Spleen (tissue), 11 donors: Measurements from ENCODE around the gene LDLRAD4. TPM values are rescaled to one million over a fixed set of nuclear protein-coding genes. Genes with fewer than 3 reads are reported as not detected.

Experiments
- DNase-seq: peaks from one replicate; pipeline ENCODE4 v3.0.0-alpha.2; 2020
- H3K27ac ChIP-seq, 8 donors: fragments of 200-600 bp; sonication (generic) in 7 of 8; 1 replicate in 4 of 8; 2 replicates in 4 of 8; pipeline versions ENCODE4 v1.5.0 to v1.8.0; 2016 to 2021; ENCODE audit warnings: inconsistent platforms in 4 of 8, mild to moderate bottlenecking in 4 of 8, moderate library complexity in 1 of 8
- H3K27me3 ChIP-seq, 7 donors: fragments of 200-600 bp; sonication (generic) in 6 of 7; replicated peaks in 1 of 7; 1 replicate in 4 of 7; 2 replicates in 3 of 7; pipeline versions ENCODE4 v1.5.0 to v1.8.0; 2016 to 2021; ENCODE audit warnings: inconsistent platforms in 3 of 7, mild to moderate bottlenecking in 1 of 7
- H3K36me3 ChIP-seq, 6 donors: fragments of 200-600 bp; sonication (generic) in 5 of 6; 1 replicate in 4 of 6; 2 replicates in 2 of 6; pipeline versions ENCODE4 v1.5.0 to v1.8.0; 2016 to 2021; ENCODE audit warnings: inconsistent platforms in 2 of 6
- H3K4me1 ChIP-seq, 6 donors: fragments of 200-600 bp; sonication (generic) in 5 of 6; 1 replicate in 3 of 6; 2 replicates in 3 of 6; pipeline versions ENCODE4 v1.5.0 to v1.8.0; 2016 to 2021; ENCODE audit warnings: inconsistent platforms in 3 of 6
- H3K4me3 ChIP-seq, 8 donors: fragments of 200-600 bp; sonication (generic) in 7 of 8; 1 replicate in 4 of 8; 2 replicates in 4 of 8; pipeline versions ENCODE4 v1.5.0 to v1.8.0; 2016 to 2021; ENCODE audit warnings: inconsistent platforms in 4 of 8, mild to moderate bottlenecking in 4 of 8, moderate library complexity in 2 of 8
- H3K9me3 ChIP-seq, 8 donors: fragments of 200-600 bp; sonication (generic) in 7 of 8; 1 replicate in 4 of 8; 2 replicates in 4 of 8; pipeline versions ENCODE4 v1.5.0 to v1.8.0; 2016 to 2021; ENCODE audit warnings: inconsistent platforms in 4 of 8
- POLR2A ChIP-seq, 3 donors: fragments of 450-650 bp; IDR thresholded peaks; one replicate each; pipeline ENCODE4 v1.5.1; 2017; ENCODE audit warnings: antibody characterized with exemption in 3 of 3, mild to moderate bottlenecking in 1 of 3
- POLR2AphosphoS5 ChIP-seq, 3 donors: sonication (generic); formaldehyde crosslinking; IDR thresholded peaks; one replicate each; pipeline ENCODE4 v1.5.1; 2017; ENCODE audit warnings: antibody characterized with exemption in 3 of 3
- WGBS, 5 donors: extraction: QIAGEN DNeasy Blood & Tissue Kit in 3 of 5; methylation state at CpG; one replicate each; pipeline versions ENCODE4 v1.1.5 to v1.1.7; 2013 to 2018; 5-methylcytosine and 5-hydroxymethylcytosine counted together
- intact Hi-C: fragments of 100-400 bp; cut with DNase I; formaldehyde crosslinking; loops from one replicate; pipeline ENCODE4 v1.15.0; 2023; ENCODE audit warnings: low total_unique reads
- polyA plus RNA-seq, 3 donors: library from polyadenylated mRNA; stranded (reverse); fragments of 200-250 nt; gene quantifications; one replicate each; pipeline ENCODE4 v1.2.1, GENCODE V29; 2013
- total RNA-seq, 7 donors: library from RNA; depleted of rRNA in 3 of 7; stranded (reverse); fragments of >200 nt in 3 of 7; fragmentation: NEBNext Ultra II Directional in 4 of 7; extraction: Animal tissue kit (Norgen Biotek cat#: 25700) in 4 of 7; gene quantifications; one replicate each; pipeline versions ENCODE4 v1.1.0 to v1.2.1, GENCODE V29; 2016 to 2021
- TF ChIP-seq, protein P1 (sequence below), 11 experiments: fragments of 200-600 bp in 7 of 11; fragments of 450-650 bp in 4 of 11; sonication (generic) in 4 of 11; IDR thresholded peaks in 8 of 11; conservative IDR thresholded peaks in 3 of 11; 1 replicate in 7 of 11; 2 replicates in 4 of 11; pipeline versions ENCODE4 v1.4.0 to v1.8.0; 2016 to 2021; ENCODE audit warnings: antibody characterized with exemption in 11 of 11, inconsistent platforms in 4 of 11, mild to moderate bottlenecking in 1 of 11
- donor health status: healthy with polysubstance abuse.
- donor health status: DM: no; HTN: no; CAD: no; lungs with moderate emphysema.
- donor health status: DM: no; HTN: no; CAD: no.
- donor health status: Bipolar disorder and iron deficiency.
- donor health status: healthy.
- donor health status: DM: no; HTN: no; CAD: no.
- donor health status: DM: yes; HTN: yes; CAD: no.

Gene LDLRAD4
- total and polyA plus RNA-seq, 10 donors: 4.5 to 80.8 (median 46.4) TPM

DNA sequence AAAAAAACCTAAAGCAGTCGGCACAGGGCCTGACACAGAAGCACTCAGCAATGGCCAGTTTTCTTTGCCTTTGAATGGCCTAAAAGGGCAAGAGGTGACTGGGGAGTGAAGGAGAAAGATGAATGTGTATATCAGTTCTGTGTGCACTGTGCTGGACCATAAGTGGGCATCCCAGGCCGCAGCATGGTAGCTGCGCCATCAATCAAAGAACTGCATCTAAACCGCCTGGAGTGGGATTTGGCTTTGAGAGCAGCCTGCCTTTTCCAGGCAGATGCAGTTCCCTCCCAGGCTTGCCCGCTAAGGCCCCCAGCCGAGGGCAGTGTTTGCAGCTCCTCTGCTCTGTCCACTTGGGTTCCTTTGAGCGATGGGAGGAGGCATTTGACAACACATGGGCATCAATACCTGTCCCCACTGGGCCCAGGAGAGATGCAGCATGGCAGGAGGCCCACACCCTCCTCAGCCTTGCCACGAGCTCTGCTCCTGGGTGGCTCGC, 363.7 kb downstream of the LDLRAD4 start:
- peaks cover 0 to 7% (median 0%) of the 10 kb centered on the region in 6 donors for H3K36me3 ChIP-seq
- intact Hi-C loops: no loop called here
- WGBS, 5 donors: 89 to 96% (median 94%) methylated on average over 9 of the region's 9 CpGs
- DNase-seq: no peak
- H3K27ac ChIP-seq: no peak overlapping the region
- TF ChIP-seq, protein P1, sequence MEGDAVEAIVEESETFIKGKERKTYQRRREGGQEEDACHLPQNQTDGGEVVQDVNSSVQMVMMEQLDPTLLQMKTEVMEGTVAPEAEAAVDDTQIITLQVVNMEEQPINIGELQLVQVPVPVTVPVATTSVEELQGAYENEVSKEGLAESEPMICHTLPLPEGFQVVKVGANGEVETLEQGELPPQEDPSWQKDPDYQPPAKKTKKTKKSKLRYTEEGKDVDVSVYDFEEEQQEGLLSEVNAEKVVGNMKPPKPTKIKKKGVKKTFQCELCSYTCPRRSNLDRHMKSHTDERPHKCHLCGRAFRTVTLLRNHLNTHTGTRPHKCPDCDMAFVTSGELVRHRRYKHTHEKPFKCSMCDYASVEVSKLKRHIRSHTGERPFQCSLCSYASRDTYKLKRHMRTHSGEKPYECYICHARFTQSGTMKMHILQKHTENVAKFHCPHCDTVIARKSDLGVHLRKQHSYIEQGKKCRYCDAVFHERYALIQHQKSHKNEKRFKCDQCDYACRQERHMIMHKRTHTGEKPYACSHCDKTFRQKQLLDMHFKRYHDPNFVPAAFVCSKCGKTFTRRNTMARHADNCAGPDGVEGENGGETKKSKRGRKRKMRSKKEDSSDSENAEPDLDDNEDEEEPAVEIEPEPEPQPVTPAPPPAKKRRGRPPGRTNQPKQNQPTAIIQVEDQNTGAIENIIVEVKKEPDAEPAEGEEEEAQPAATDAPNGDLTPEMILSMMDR (IDR thresholded peaks at IDR 0.05 in 8 of 11, conservative IDR thresholded peaks at IDR 0.05 in 3 of 11): no peak
- TF ChIP-seq POLR2A (IDR thresholded peaks at IDR 0.05) (no peak), POLR2AphosphoS5 (IDR thresholded peaks at IDR 0.05) (no peak)
- peaks cover 14 to 74% (median 50%) of the 10 kb centered on the region in 6 donors for H3K4me1 ChIP-seq
- no peak overlapping the region for H3K4me3 ChIP-seq
- H3K9me3 ChIP-seq: no peaks in the 10 kb centered on the region
- no peaks in the 10 kb centered on the region for H3K27me3 ChIP-seq

DNA sequence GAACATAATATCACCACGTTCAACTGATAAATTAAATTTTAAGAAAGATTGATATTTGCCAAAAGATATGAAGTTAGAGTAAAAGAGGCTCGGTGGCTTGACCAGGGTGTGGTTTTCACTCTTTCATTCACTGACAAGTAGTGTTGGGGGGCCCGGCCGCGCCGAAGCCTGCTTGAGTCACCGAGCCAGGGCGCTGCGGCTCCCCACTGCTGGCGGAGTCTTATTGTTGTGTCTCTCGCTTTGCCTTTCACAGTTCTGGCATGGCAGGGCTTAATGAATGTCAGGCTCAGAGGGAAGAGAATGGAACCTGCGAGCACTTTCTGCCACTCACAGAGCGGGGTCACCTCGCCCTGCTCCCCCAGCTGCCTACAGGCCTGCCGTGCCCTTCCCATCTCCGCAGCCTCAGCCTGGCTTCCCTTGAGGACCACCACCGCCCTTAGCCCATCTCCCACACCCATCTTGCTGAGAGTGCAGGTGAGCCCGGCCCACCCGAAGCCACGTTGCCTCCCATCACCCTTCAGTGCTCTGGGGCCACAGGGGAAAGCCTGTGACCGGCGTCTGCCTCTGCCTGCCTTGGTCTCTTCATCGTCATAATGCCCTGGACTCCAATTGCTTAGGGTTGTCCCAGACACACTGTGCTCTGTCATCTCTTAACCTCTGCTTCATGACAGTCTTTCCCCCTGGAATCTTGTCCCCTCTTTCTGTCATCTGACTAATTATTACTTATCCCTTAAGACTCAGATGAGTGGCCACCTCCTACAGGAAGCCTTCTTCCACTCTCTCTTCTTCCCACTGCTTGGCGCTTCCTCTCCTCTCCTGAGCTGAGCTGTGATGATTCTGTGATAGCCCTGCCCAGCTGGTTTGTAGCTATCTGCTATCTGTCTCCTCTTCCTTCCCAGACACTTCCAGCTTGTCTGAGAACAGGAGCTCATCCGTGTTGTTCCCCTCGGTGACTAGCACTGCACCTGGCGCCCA, 365.3 kb downstream of the LDLRAD4 start:
- intact Hi-C loops: no loop called here
- peaks cover 14 to 61% (median 37%) of the 10 kb centered on the region in 6 donors for H3K4me1 ChIP-seq

DNA sequence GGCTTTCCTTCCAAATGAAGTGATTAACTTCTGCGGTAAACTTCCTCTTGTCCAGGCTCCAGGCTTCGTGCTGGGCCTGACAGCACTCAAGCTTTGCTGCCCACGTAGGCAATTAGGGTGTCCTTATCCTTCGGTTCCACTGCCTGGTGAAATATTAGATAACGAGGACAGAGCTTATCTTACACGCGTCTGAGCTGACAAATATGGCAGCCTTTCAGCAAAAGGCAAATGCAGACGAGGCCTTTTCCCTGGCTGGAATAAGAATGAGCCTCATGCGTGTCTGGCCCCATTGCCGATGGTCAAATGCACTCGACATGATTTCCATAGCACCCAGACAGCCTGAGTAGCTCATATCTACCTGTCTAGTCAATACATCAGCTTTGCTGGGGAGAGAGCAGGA, 366.3 kb downstream of the LDLRAD4 start:
- intact Hi-C loops: no loop called here
- H3K27me3 ChIP-seq: no peaks in the 10 kb centered on the region
- H3K9me3 ChIP-seq: no peaks in the 10 kb centered on the region
- TF ChIP-seq, protein P1 (IDR thresholded peaks at IDR 0.05 in 8 of 11, conservative IDR thresholded peaks at IDR 0.05 in 3 of 11): no peak
- TF ChIP-seq POLR2AphosphoS5 (IDR thresholded peaks at IDR 0.05): no peak
- no peak for TF ChIP-seq POLR2A (IDR thresholded peaks at IDR 0.05)
- no peak overlapping the region for H3K4me3 ChIP-seq
- peaks cover 0 to 7% (median 0%) of the 10 kb centered on the region in 6 donors for H3K36me3 ChIP-seq
- 73 to 81% (median 75%) methylated on average over 11 of the region's 11 CpGs for WGBS, 5 donors
- peak overlapping the region in 4 of 8 donors; percentile 50 to 72 (median 62) for H3K27ac ChIP-seq
- DNase-seq: no peak
- peaks cover 7 to 51% (median 27%) of the 10 kb centered on the region in 6 donors for H3K4me1 ChIP-seq

More for the DNA sequence above, 365.3 kb downstream of the LDLRAD4 start:
- Histone ChIP-seq H3K27me3 (no peaks in the 10 kb centered on the region), H3K36me3 (peaks cover 0 to 7% (median 0%) of the 10 kb centered on the region in 6 donors), H3K9me3 (no peaks in the 10 kb centered on the region), H3K4me3 (no peak overlapping the region), H3K27ac (peak overlapping the region in 2 of 8 donors; percentile 70 to 72)
- DNase-seq: no peak
- 90 to 95% (median 93%) methylated on average over 26 to 27 of the region's 27 CpGs for WGBS, 5 donors
- TF ChIP-seq, protein P1 (IDR thresholded peaks at IDR 0.05 in 8 of 11, conservative IDR thresholded peaks at IDR 0.05 in 3 of 11): no peak
- no peak for TF ChIP-seq POLR2AphosphoS5 (IDR thresholded peaks at IDR 0.05)
- TF ChIP-seq POLR2A (IDR thresholded peaks at IDR 0.05): no peak
